ENCODE data around the gene CSTPP1.
A peak's percentile ranks its signal among the peaks of the same experiment; 100 is the strongest.
"Not testable (repeated sequence)": the region's sequence is repeated elsewhere in the genome, so short reads cannot be mapped to it uniquely, and the experiment has no call there.

Gene CSTPP1

GRCh38 chr11:47184711-47185304 lies 248.2 kb downstream of the CSTPP1 start:
- Mint-ChIP-seq H3K27ac (no peak overlapping the region), H3K9me3 (no peaks in the 10 kb centered on the region), H3K4me1 (ENCODE audit: low read depth) (peaks cover 15% of the 10 kb centered on the region), H3K27me3 (peaks cover 39% of the 10 kb centered on the region), H3K4me3 (peak overlapping the region; percentile 46), H3K36me3 (ENCODE audit: low read depth) (no peaks in the 10 kb centered on the region)
- DNase-seq, result no peak

GRCh38 chr11:47185305-47186075 lies 248.9 kb downstream of the CSTPP1 start:
- Mint-ChIP-seq H3K4me3 (peak overlapping the region; percentile 70), H3K36me3 (ENCODE audit: low read depth) (no peaks in the 10 kb centered on the region), H3K27me3 (peaks cover 39% of the 10 kb centered on the region), H3K9me3 (no peaks in the 10 kb centered on the region), H3K4me1 (ENCODE audit: low read depth) (peaks cover 15% of the 10 kb centered on the region), H3K27ac (no peak overlapping the region)
- DNase-seq, result peak; percentile 48

DNA sequence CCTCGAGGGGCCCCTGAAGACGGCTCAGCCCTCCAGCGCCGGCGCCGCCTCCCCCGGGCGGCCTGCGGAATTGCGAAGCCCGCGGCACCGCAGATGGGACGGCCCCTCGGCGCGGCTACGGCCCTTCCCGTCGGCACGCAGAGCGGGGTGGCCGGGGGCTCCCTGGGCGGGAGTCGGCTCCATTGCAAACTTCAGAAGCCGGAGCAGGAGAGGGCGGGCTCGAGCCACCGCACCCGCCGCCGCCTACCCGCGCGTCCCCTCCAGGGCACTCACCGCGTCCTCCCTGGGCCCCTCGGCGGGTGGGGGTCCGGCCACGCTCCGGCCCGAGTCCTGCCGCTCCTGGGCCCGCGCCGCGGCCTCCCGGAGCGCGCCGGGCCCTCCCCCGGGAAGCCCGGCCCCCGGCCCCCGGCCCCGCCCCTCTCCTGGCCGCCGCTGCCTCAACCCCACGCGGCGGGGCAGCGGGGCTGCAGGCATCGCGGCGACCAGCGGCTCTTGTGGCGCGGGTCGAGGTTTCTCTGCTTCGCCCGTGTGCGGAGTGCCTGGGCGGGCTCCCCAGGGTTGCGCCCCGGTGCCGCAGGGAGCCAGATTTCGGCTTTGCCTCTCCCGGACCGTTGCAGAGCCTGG lies 249.6 kb downstream of the CSTPP1 start, which contains the start of gene PACSIN3:
TSS of gene PACSIN3 (minus strand) at position 359 of the 624 bp plus-strand sequence. CDS start 3,707 bp downstream, outside the sequence.
- peak within 1 kb of the TSS; percentile 72 for H3K4me3 Mint-ChIP-seq
- no peaks in the 10 kb centered on the region for H3K9me3 Mint-ChIP-seq
- peak within 1 kb of the TSS; percentile 68 for H3K27ac Mint-ChIP-seq
- peaks cover 39% of the 10 kb centered on the region for H3K27me3 Mint-ChIP-seq
- H3K4me1 Mint-ChIP-seq (ENCODE audit: low read depth), result peaks cover 15% of the 10 kb centered on the region
- no peaks in the 10 kb centered on the region for H3K36me3 Mint-ChIP-seq (ENCODE audit: low read depth)
- peak; percentile 76 for DNase-seq

- DNase-seq, result peak; percentile 62
These were observed 250.4 kb downstream of the CSTPP1 start for GRCh38 chr11:47186700-47187695.

GRCh38 chr11:47187723-47188122 lies 251.2 kb downstream of the CSTPP1 start:
- DNase-seq, result no peak
- no peak overlapping the region for H3K27ac Mint-ChIP-seq
- no peaks in the 10 kb centered on the region for H3K9me3 Mint-ChIP-seq
- no peaks in the 10 kb centered on the region for H3K36me3 Mint-ChIP-seq (ENCODE audit: low read depth)
- H3K4me1 Mint-ChIP-seq (ENCODE audit: low read depth), result peaks cover 15% of the 10 kb centered on the region
- H3K27me3 Mint-ChIP-seq, result peaks cover 39% of the 10 kb centered on the region
- H3K4me3 Mint-ChIP-seq, result peak overlapping the region; percentile 72

More at GRCh38 chr11:47186700-47187695, 250.4 kb downstream of the CSTPP1 start:
- H3K9me3 Mint-ChIP-seq, result no peaks in the 10 kb centered on the region
- H3K27ac Mint-ChIP-seq, result peak overlapping the region; percentile 68
- H3K27me3 Mint-ChIP-seq, result peaks cover 39% of the 10 kb centered on the region
- peaks cover 15% of the 10 kb centered on the region for H3K4me1 Mint-ChIP-seq (ENCODE audit: low read depth)
- peak overlapping the region; percentile 72 for H3K4me3 Mint-ChIP-seq
- H3K36me3 Mint-ChIP-seq (ENCODE audit: low read depth), result no peaks in the 10 kb centered on the region

GRCh38 chr11:47188259-47188658 lies 251.7 kb downstream of the CSTPP1 start:
- Mint-ChIP-seq H3K4me1 (ENCODE audit: low read depth) (peaks cover 15% of the 10 kb centered on the region), H3K36me3 (ENCODE audit: low read depth) (no peaks in the 10 kb centered on the region), H3K27ac (no peak overlapping the region), H3K9me3 (no peaks in the 10 kb centered on the region), H3K27me3 (peaks cover 40% of the 10 kb centered on the region), H3K4me3 (no peak overlapping the region)
- no peak for DNase-seq

- Mint-ChIP-seq H3K4me1 (ENCODE audit: low read depth) (peaks cover 15% of the 10 kb centered on the region), H3K9me3 (no peaks in the 10 kb centered on the region), H3K27ac (no peak overlapping the region), H3K27me3 (peaks cover 34% of the 10 kb centered on the region), H3K4me3 (no peak overlapping the region), H3K36me3 (ENCODE audit: low read depth) (no peaks in the 10 kb centered on the region)
- DNase-seq, result no peak
These were observed 252.7 kb downstream of the CSTPP1 start for GRCh38 chr11:47189100-47189834.

DNA sequence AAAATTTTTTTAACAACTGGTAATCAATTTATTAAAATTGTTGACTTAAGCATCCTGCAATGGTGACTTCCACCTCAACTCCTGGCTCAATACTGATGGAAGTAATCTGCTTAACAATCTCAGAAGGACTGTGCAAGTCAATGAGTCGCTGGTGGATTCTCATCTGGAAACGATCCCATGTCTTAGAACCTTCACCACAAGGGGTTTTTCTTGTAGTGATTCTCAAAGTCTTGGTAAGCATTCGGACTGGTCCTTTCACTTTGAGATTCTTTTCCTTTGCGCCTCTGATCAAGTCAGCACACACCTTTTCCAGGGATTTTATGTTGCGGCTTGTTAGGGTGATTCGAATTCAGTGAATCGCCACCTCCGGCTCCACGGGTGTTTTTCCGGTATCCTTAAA lies 254.6 kb downstream of the CSTPP1 start:
- not testable (repeated sequence) for H3K9me3 Mint-ChIP-seq; H3K36me3 Mint-ChIP-seq (ENCODE audit: low read depth); H3K27ac Mint-ChIP-seq; DNase-seq; H3K4me3 Mint-ChIP-seq
- Mint-ChIP-seq H3K27me3 (peaks cover 25% of the 10 kb centered on the region), H3K4me1 (ENCODE audit: low read depth) (peaks cover 13% of the 10 kb centered on the region)

- Mint-ChIP-seq H3K4me1 (ENCODE audit: low read depth) (peaks cover 6% of the 10 kb centered on the region), H3K36me3 (ENCODE audit: low read depth) (no peaks in the 10 kb centered on the region), H3K27me3 (peaks cover 21% of the 10 kb centered on the region), H3K4me3 (no peak overlapping the region), H3K9me3 (no peaks in the 10 kb centered on the region), H3K27ac (no peak overlapping the region)
- DNase-seq, result no peak
These were observed 255.6 kb downstream of the CSTPP1 start for GRCh38 chr11:47192111-47192510.

- not testable (repeated sequence) for H3K27me3 Mint-ChIP-seq; H3K36me3 Mint-ChIP-seq (ENCODE audit: low read depth); H3K4me1 Mint-ChIP-seq (ENCODE audit: low read depth); DNase-seq; H3K27ac Mint-ChIP-seq; H3K9me3 Mint-ChIP-seq; H3K4me3 Mint-ChIP-seq
These were observed 261.6 kb downstream of the CSTPP1 start for GRCh38 chr11:47198161-47198560.

- no peaks in the 10 kb centered on the region for H3K9me3 Mint-ChIP-seq
- H3K27me3 Mint-ChIP-seq, result no peaks in the 10 kb centered on the region
These were observed 264.5 kb downstream of the CSTPP1 start for GRCh38 chr11:47201015-47201414.

DNA sequence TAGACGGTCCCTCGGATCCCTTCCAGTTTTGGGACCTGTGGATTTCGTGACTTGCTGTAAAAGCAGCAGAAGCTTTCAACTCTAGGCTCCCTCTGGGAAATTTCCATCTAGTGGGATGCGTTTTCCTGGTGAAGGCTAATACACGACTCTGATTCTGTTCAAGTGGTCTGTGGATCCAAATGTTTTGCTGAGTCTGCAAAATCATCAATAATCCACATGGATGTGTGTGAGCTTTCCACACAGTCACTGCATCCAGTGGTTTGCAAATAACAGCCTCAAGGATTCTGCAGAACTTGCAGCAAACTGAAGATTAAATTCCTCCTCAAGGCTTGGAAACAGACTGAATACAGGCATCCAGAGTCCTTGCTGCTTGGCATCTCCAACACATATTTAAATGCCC lies 266.0 kb downstream of the CSTPP1 start:
- Mint-ChIP-seq H3K36me3 (ENCODE audit: low read depth) (no peaks in the 10 kb centered on the region), H3K27me3 (no peaks in the 10 kb centered on the region), H3K4me1 (ENCODE audit: low read depth) (no peaks in the 10 kb centered on the region), H3K27ac (no peak overlapping the region), H3K9me3 (no peaks in the 10 kb centered on the region), H3K4me3 (no peak overlapping the region)
- DNase-seq, result no peak

More at GRCh38 chr11:47201015-47201414, 264.5 kb downstream of the CSTPP1 start:
- Mint-ChIP-seq H3K36me3 (ENCODE audit: low read depth) (no peaks in the 10 kb centered on the region), H3K27ac (no peak overlapping the region), H3K4me3 (no peak overlapping the region), H3K4me1 (ENCODE audit: low read depth) (no peaks in the 10 kb centered on the region)
- no peak for DNase-seq

DNA sequence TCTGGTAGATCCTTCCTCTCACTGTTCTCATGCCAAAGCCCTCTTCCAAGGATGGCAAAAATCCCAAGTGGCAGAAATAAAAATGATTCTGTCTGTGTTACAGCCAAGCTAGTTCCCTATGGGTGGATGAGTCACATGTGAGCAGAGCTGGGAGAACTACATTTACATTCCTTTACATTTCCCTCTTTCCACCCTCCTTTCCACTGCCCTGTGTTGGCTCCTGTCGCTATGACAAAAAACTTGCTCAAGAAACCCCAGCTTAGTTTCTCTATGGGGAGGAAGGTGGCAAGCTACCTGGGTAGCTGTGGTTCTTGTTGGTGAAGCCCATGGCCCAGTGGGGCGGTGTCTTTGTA lies 268.1 kb downstream of the CSTPP1 start:
- Mint-ChIP-seq H3K27ac (no peak overlapping the region), H3K36me3 (ENCODE audit: low read depth) (no peaks in the 10 kb centered on the region), H3K4me3 (no peak overlapping the region), H3K4me1 (ENCODE audit: low read depth) (peaks cover 2% of the 10 kb centered on the region), H3K27me3 (no peaks in the 10 kb centered on the region), H3K9me3 (no peaks in the 10 kb centered on the region)
- DNase-seq, result no peak

Data from activated T-cell treated with anti-CD3 and anti-CD28 coated beads, Interleukin-2, amount 50 U/mL, for 24 hours (primary cell).